Cardiac septum (tissue), 1 donor: ENCODE measurements around the gene CRACR2A. TPM values are rescaled to one million over a fixed set of nuclear protein-coding genes. Genes with fewer than 3 reads are reported as not detected.

Experiments used
- DNase-seq: peaks from one replicate; pipeline ENCODE4 v3.0.0-alpha.2; 2020; ENCODE audit warnings: low spot score
- intact Hi-C: fragments of 100-400 bp; cut with DNase I; formaldehyde crosslinking; loops from one replicate; pipeline ENCODE4 v1.14.0; 2022
- long read RNA-seq: library from polyadenylated mRNA; unstranded; transcript quantifications from one replicate; pipeline ENCODE4 v2.0.0, GENCODE V29; 2021
- total RNA-seq: library from RNA; stranded (reverse); fragmentation: NEBNext Ultra II Directional; extraction: Animal tissue kit (Norgen Biotek cat#: 25700); gene quantifications from one replicate; pipeline ENCODE4 v1.2.1, GENCODE V29; 2021
- donor health status: DM: no; HTN: no; CAD: no.

The CRACR2A gene
- 2.3 TPM for total RNA-seq
- long read RNA-seq, partial matches to known transcripts, result 0 of 2 reads
- long read RNA-seq, other reads (novel, unspliced or antisense), result 2 of 2 reads

DNA sequence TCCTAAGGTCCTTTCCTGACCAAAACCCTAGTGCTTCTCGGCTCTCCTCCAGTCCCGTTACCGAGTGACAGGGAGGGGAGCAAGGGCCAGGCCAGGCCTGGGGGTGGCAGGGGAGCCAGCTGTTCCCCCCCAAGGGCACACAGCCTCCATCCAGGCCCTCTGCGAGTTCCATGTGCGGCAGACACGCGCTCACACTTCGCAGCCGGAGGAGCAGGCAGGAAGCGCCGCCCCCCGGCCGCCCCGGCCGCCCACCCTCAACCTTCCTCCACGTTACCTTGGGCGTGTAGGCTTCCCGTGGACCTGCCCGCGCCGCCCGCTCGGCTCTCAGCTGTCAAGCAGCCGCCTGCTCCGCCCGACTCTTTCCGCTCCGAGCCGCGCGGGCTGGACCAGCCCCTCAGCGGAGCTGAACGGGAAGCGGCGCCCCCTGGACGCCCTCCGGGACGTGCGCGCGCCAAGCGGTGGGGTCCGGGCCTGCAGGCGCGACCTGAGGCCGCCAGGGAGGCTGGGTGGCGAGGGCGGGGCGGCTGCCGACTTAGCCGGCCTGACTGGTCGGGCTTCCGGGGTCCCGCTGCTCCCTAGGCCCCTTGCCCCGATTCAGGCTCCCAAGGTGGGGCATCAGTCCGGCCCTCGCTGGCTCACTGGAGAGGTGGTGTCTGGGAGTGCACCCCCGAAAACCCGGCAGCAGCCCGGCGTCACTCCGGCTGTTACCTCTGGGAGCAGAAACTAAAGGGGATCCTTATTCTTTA lies at the start of gene CRACR2A:
Gene CRACR2A, minus strand, starts transcription at position 369 of the 746 bp plus-strand sequence. CDS start 56,110 bp downstream, outside the sequence.
- peak; percentile 83 for DNase-seq
- intact Hi-C loops, result no loop called here

DNA sequence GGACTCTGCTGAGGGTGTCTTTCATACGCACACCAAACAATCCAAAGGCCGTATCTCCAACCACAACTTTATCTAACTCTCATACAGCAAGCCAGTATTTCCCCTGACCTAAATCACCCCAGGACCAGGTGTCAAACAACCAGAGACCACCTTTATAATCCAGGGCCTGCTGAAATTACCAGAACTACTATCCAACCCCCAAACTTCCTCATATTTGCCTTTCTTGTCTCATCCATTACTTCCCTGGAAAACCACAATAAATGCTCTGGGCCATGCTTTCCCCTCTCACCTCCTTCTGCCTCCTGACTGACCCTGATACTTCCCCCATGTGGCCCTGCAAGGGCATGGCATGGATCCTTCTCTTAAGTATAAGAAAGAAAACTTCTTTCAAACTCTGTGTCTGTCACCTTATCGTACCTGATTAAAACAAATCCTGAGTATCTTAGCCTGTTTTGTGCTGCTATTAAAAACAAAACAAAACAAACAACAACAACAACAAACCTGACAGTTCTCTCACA lies 44.7 kb upstream of the CRACR2A start:
- intact Hi-C loops, result no loop called here

DNA sequence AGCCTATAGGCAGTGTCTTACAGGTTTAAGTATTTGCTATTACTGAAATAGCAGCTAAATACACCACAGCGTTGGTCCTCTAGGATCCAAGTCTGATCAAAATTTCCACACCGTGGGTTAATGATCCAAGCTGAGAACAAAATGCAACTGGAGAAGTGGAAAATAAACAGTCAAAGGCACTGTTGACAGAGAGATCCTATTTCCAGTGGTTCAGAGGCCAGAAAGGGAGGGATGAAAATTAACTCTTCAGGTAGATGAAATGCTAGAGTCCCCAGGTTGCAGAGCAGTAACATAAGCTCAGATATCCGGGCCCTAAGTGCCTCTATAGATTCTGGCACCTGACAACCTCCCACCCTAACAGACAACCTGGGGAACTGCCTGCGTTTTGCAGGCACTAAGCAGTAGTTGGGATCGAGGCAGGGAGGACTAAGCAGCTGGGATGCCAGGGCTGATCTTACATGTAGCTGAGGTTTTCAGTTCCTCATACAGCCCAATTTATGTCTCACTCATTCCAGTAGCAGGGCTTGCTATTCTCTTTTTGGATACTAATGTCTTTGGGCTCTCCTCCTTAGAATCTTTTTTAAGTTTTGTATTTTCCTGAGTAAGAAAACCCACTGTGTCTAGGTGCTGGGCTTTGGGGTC lies 42.7 kb upstream of the CRACR2A start:
- DNase-seq, result no peak
- intact Hi-C loops, result no loop called here

More for the DNA sequence above, 44.7 kb upstream of the CRACR2A start:
- no peak for DNase-seq

GRCh38 chr12:3795066-3795465 lies 42.2 kb upstream of the CRACR2A start:
- intact Hi-C loops, result no loop called here
- no peak for DNase-seq

DNA sequence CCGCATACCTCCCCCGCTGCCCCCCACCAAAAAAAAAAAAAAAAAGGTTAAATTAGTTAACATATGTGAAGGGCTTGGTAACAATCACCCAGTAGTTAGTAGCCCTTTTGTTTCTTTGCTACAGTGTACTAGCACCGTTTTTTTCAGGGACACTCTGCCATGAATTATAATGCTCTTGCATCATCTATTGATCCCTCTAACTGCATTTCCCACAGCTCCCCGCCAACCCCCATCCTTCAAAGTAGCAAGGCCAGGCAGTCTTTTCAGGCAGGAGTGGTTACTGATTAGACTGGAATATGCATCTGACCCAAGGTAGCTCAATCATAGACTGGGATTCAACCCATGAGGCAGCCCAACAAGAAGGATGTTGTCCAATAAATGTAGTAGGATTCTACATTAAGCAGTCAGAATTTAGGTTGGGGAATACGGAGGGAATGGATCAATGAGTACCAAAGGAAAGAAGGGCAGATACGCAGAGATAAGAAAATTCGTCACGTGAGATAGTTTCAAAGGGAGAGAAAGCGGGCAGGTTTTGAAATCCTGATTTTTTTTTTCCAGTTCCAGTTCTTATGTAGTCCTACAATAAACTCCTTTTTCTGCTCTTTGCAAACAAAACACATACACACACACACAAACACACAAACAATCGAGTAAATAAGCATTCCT lies 39.8 kb upstream of the CRACR2A start:
- DNase-seq, result no peak
- intact Hi-C loops, result no loop called here

- intact Hi-C loops, result no loop called here
- DNase-seq, result no peak
Observed at GRCh38 chr12:3791256-3791874, 38.5 kb upstream of the CRACR2A start.

DNA sequence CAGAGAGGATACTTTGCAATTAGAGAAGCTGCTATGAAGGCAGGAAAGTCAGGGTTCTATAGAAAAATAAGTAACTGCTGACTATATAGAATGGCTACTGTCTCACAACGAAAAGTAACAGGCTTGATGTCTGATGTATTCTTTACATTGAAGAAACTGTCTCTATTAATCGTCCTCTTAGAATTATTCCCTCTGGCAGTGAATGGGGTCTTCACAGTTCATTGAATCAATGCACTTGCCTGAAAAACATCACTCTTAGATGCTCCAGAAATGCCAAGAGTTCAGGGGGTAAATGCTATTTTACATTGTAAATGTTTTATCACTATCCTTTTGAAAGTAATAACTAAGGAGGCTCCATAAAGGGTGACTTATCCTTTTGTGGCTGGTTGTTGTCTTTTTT lies 37.7 kb upstream of the CRACR2A start:
- no peak for DNase-seq
- intact Hi-C loops, result no loop called here

DNA sequence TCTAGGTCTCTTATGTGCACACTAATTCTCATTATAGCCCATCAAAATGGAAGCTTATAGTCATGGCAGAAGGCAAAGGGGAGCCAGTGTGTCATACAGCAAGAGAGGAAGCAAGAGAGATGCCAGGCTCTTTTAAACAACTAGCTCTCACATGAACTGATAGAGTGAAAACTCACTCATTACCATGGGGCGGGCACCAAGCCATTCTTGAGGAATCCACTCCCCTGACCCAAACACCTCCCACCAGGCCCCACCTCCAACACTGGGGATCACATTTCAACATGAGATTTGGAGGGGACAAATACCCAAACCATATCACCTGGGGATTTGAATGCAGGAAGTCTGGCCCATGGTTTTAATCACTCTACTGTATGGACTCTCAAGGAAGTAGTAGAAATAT lies 36.9 kb upstream of the CRACR2A start:
- intact Hi-C loops, result no loop called here
- DNase-seq, result no peak

GRCh38 chr12:3777206-3777809 lies 24.4 kb upstream of the CRACR2A start:
- DNase-seq, result no peak
- intact Hi-C loops, result loop anchor here (2.0 to 10.0 kb wide), 3 partner anchors 123 to 477 kb away; no protein-coding TSS in a partner anchor

DNA sequence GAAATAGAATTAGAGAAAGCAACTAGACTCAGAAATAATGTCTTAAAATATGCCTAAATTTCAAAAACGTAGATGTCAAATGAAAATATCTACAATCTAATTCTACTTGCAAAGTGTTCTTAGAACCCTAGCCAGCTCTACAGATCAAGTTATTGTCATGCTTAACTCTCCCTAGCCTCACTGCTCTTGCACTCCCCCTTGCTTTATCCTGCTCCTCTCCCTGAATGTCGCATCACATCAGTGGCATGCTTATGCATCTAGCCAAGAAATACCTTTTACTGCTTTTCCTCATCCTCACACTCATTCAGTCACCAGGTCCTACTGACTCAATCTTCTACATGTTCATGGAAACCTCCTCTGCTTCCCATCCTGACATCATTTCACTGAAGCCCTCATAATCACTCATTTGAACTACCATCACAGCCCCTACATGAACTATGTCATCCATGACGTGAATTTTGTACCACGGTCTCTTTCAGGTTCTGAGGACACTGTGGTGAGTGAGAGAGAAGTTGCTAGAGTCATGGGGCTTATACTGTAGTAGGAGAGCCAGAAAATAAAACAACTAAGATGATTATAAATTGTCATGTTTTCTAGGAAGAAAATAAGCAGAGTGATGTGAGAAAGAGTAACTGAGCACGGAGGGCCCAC lies 22.6 kb upstream of the CRACR2A start:
- intact Hi-C loops, result loop anchor here (2.0 to 10.0 kb wide), 3 partner anchors 121 to 475 kb away; no protein-coding TSS in a partner anchor
- DNase-seq, result no peak

GRCh38 chr12:3772380-3772779 lies 19.5 kb upstream of the CRACR2A start:
- intact Hi-C loops, result loop anchor here (5.0 to 10.0 kb wide), 3 partner anchors 90 to 428 kb away; no protein-coding TSS in a partner anchor
- DNase-seq, result no peak

GRCh38 chr12:3771853-3772252 lies 18.9 kb upstream of the CRACR2A start:
- peak; percentile 76 for DNase-seq
- intact Hi-C loops, result loop anchor here (5.0 to 10.0 kb wide), 3 partner anchors 90 to 427 kb away; no protein-coding TSS in a partner anchor

- intact Hi-C loops, result loop anchor here (5.0 to 10.0 kb wide), 3 partner anchors 89 to 426 kb away; no protein-coding TSS in a partner anchor
- no peak for DNase-seq
Observed at GRCh38 chr12:3770891-3771290, 18.0 kb upstream of the CRACR2A start.

GRCh38 chr12:3768911-3769447 lies 16.1 kb upstream of the CRACR2A start:
- no peak for DNase-seq
- intact Hi-C loops, result no loop called here

DNA sequence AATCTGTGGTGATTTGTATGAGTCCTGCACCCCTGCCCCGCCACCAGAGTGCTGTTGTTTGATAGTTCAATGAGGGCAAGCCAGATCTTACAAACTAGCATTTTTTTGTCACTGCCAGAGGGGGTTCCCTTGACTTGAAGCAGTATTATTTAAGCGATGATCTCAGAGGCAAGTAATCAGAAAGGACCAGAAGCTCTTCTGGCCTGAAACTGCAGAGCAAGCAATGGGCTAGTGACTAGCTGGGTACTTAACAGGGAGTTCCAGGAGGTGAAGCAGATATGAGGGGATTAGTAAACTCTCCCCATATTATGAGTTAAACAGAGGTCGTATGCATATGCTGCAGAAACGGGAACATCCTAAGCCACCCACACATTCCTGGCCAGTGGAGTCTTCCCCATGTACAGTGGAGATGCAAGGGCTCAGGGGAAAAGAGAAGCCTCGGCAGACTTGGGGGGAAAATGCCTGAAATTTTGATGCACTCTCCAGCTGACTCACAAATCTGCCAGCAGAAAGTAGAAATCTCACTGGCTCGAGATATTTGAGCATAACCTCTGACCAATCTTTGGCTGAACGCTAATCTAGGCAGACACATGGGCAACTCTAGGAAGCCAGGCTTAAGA lies 8.3 kb upstream of the CRACR2A start:
- DNase-seq, result no peak
- intact Hi-C loops, result no loop called here

GRCh38 chr12:3759878-3760277 lies 7.0 kb upstream of the CRACR2A start:
- intact Hi-C loops, result no loop called here
- no peak for DNase-seq

- intact Hi-C loops, result no loop called here
- no peak for DNase-seq
Observed at GRCh38 chr12:3757261-3757660, 4.4 kb upstream of the CRACR2A start.

- intact Hi-C loops, result no loop called here
- DNase-seq, result no peak
Observed at GRCh38 chr12:3755898-3756297, 3.0 kb upstream of the CRACR2A start.
